Activated CD8-positive, alpha-beta T cell treated with anti-CD3 and anti-CD28 coated beads for 36 hours (primary cell): ENCODE data around the gene NUMB. TPM values are rescaled to one million over a fixed set of nuclear protein-coding genes. Genes with fewer than 3 reads are reported as not detected.

Experiments used
- ATAC-seq: fragments of 200-7000 bp; cut with Tn5 transposase; one replicate; pipeline ENCODE4 v1.10.0; 2021; ENCODE audit warnings: mild to moderate bottlenecking, moderate library complexity
- CTCF ChIA-PET: fragments of 350-600 bp; sonication (Branson Sonifier 250); formaldehyde crosslinking; loops from one replicate; lab custom pipeline; 2021; ENCODE audit warnings: antibody characterized with exemption; lab: Charles Lee
- POLR2A ChIA-PET: fragments of 350-600 bp; sonication (Branson Sonifier 250); formaldehyde crosslinking; loops from one replicate; lab custom pipeline; 2021; ENCODE audit warnings: antibody characterized with exemption; lab: Charles Lee
- DNase-seq: peaks from one replicate; pipeline ENCODE4 v3.0.0-alpha.2; 2020
- H3K27ac Mint-ChIP-seq: one replicate; pipeline ENCODE4 v1.8.0; 2021; ENCODE audit warnings: mild to moderate bottlenecking, mixed read lengths
- H3K27me3 Mint-ChIP-seq: one replicate; pipeline ENCODE4 v1.8.0; 2021; ENCODE audit warnings: mixed read lengths
- H3K36me3 Mint-ChIP-seq: one replicate; pipeline ENCODE4 v1.8.0; 2021; ENCODE audit warnings: low read depth, mixed read lengths
- H3K4me1 Mint-ChIP-seq: one replicate; pipeline ENCODE4 v1.8.0; 2021; ENCODE audit warnings: low read depth, mixed read lengths
- H3K4me3 Mint-ChIP-seq: one replicate; pipeline ENCODE4 v1.8.0; 2021; ENCODE audit warnings: mild to moderate bottlenecking, moderate library complexity, mixed read lengths
- H3K9me3 Mint-ChIP-seq: one replicate; pipeline ENCODE4 v1.8.0; 2021; ENCODE audit warnings: mixed read lengths
- intact Hi-C: fragments of 100-400 bp; cut with micrococcal nuclease; formaldehyde crosslinking; loops from one replicate; pipeline ENCODE4 v1.10.0; 2022
- total RNA-seq, 2 experiments: library from RNA; stranded (reverse); gene quantifications; one replicate each; pipeline ENCODE4 v1.2.3, GENCODE V29; 2021
- TF ChIP-seq, protein P1 (sequence below): fragments of 200-600 bp; IDR thresholded peaks from one replicate; pipeline ENCODE4 v1.8.0; 2022; ENCODE audit warnings: antibody characterized with exemption, mild to moderate bottlenecking

NUMB gene
- total RNA-seq, 2 experiments from 2014 or later: 31.8 to 33.0 TPM

- Mint-ChIP-seq H3K27ac (no peak overlapping the region), H3K27me3 (no peaks in the 10 kb centered on the region), H3K4me3 (no peak overlapping the region), H3K9me3 (no peaks in the 10 kb centered on the region), H3K4me1 (peaks cover 6% of the 10 kb centered on the region), H3K36me3 (no peaks in the 10 kb centered on the region)
- ChIA-PET CTCF (interaction anchor here (2.4 kb wide), 1 partner anchor 180 kb away, joined by 9 read pairs; no protein-coding TSS in a partner anchor), POLR2A (no interaction called here)
- no peak for ATAC-seq
- intact Hi-C loops: no loop called here
- no peak for DNase-seq
- TF ChIP-seq, protein P1, sequence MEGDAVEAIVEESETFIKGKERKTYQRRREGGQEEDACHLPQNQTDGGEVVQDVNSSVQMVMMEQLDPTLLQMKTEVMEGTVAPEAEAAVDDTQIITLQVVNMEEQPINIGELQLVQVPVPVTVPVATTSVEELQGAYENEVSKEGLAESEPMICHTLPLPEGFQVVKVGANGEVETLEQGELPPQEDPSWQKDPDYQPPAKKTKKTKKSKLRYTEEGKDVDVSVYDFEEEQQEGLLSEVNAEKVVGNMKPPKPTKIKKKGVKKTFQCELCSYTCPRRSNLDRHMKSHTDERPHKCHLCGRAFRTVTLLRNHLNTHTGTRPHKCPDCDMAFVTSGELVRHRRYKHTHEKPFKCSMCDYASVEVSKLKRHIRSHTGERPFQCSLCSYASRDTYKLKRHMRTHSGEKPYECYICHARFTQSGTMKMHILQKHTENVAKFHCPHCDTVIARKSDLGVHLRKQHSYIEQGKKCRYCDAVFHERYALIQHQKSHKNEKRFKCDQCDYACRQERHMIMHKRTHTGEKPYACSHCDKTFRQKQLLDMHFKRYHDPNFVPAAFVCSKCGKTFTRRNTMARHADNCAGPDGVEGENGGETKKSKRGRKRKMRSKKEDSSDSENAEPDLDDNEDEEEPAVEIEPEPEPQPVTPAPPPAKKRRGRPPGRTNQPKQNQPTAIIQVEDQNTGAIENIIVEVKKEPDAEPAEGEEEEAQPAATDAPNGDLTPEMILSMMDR: no peak
Measured at GRCh38 chr14:73474952-73475351, 16.6 kb upstream of the NUMB start.

- DNase-seq (no peak), ATAC-seq (peak; percentile 17)
- H3K27me3 Mint-ChIP-seq: no peaks in the 10 kb centered on the region
- no peaks in the 10 kb centered on the region for H3K36me3 Mint-ChIP-seq
- no peaks in the 10 kb centered on the region for H3K9me3 Mint-ChIP-seq
- CTCF ChIA-PET: interaction anchor here (0.6 to 6.7 kb wide), 40 partner anchors 10 to 524 kb away, joined by 3 to 92 read pairs (median 4); partner anchors contain the start of genes ACOT6, NUMB and PSEN1
- H3K4me1 Mint-ChIP-seq: peaks cover 17% of the 10 kb centered on the region
- H3K27ac Mint-ChIP-seq: no peak overlapping the region
- no peak overlapping the region for H3K4me3 Mint-ChIP-seq
- POLR2A ChIA-PET: interaction anchor here (0.6 to 1.3 kb wide), 9 partner anchors 10 to 413 kb away, joined by 3 to 5 read pairs (median 3); no protein-coding TSS in a partner anchor
- intact Hi-C loops: loop anchor here (1.0 kb wide), 1 partner anchor 299 kb away; no protein-coding TSS in a partner anchor
- TF ChIP-seq, protein P1: peak; percentile 78
Measured at GRCh38 chr14:73472185-73473114, 14.1 kb upstream of the NUMB start.

DNA sequence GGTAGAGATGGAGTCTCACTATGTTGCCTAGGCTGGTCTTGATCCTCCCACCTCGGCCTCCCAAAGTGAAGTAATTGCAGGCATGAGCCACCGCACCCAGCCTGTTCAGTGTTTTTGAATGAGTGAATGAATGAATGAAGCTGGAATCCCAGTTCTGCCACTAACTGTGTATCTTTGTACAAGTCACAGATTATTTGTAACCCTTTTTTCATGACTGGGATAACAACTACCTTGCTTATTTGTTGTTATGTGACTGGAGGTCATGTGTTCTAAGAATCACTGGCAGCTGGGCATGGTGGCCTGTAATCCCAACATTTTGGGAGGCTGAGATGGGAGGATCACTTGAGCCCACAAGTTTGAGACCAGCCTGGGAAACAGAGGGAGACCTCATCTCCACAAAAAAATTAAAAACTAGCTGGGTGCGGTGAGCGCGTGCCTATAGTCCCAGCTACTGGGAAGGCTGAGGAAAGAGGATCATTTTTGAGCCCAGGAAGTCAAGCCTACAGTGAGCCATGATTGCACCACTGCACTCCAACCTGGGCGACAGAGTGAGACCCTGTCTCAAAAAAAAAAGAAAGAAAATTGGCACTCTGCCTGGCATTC, 13.3 kb upstream of the NUMB start:
- H3K4me3 Mint-ChIP-seq: no peak overlapping the region

DNA sequence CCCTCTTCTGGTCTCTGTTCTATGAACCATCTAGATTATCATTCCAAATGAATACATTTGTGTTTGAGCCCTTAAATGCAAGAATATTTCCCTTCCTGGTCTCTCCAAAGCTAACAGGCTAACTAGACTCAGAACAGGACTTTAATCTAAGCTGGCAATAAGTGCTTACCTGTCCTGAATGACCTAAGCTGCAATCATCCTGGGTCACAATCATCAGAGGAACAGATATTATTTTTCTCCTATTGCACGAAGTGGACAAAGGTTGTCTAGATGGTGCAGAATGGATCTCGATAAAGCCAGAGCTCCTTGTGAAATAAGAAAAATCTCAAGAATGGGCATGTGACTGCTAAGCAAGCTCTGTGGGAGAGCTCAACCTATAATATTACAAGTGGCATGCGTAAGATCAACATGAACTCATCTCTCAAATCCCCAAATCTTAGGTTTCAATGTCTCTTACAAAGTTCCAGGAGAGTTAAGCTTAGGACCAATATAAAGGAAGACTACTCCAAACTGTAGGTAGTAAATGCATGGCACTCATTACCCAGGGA, 10.6 kb upstream of the NUMB start:
- POLR2A ChIA-PET: interaction anchor here (4.9 kb wide), 1 partner anchor 11 kb away, joined by 28 read pairs; the partner anchor contains the start of gene NUMB
- H3K4me3 Mint-ChIP-seq: no peak overlapping the region
- intact Hi-C loops: loop anchor here (5.0 kb wide), 1 partner anchor 172 kb away; no protein-coding TSS in a partner anchor

More for the DNA sequence above, 13.3 kb upstream of the NUMB start:
- H3K27ac Mint-ChIP-seq: no peak overlapping the region
- ChIA-PET CTCF (interaction anchor here (0.6 to 6.7 kb wide), 39 partner anchors 9 to 524 kb away, joined by 3 to 92 read pairs (median 4); partner anchors contain the start of genes ACOT6, NUMB and PSEN1), POLR2A (interaction anchor here (0.6 to 1.3 kb wide), 9 partner anchors 10 to 414 kb away, joined by 3 to 5 read pairs (median 3); no protein-coding TSS in a partner anchor)
- no peaks in the 10 kb centered on the region for H3K9me3 Mint-ChIP-seq
- peaks cover 23% of the 10 kb centered on the region for H3K4me1 Mint-ChIP-seq
- DNase-seq: no peak
- H3K36me3 Mint-ChIP-seq: no peaks in the 10 kb centered on the region
- intact Hi-C loops: loop anchor here (1.0 kb wide), 1 partner anchor 298 kb away; no protein-coding TSS in a partner anchor
- TF ChIP-seq, protein P1: no peak
- no peaks in the 10 kb centered on the region for H3K27me3 Mint-ChIP-seq
- ATAC-seq: no peak

More for the DNA sequence above, 10.6 kb upstream of the NUMB start:
- H3K9me3 Mint-ChIP-seq: no peaks in the 10 kb centered on the region
- ATAC-seq: no peak
- CTCF ChIA-PET: interaction anchor here (1.5 to 6.7 kb wide), 5 partner anchors 10 to 296 kb away, joined by 5 to 92 read pairs (median 7); partner anchors contain the start of gene NUMB
- TF ChIP-seq, protein P1: no peak
- H3K27ac Mint-ChIP-seq: no peak overlapping the region
- peaks cover 42% of the 10 kb centered on the region for H3K4me1 Mint-ChIP-seq
- no peaks in the 10 kb centered on the region for H3K36me3 Mint-ChIP-seq
- no peaks in the 10 kb centered on the region for H3K27me3 Mint-ChIP-seq
- DNase-seq: no peak
